HCT116 (cell line): ENCODE data around the gene CD300LD.

Experiments
- CEBPB ChIP-seq: IDR thresholded peaks from 2 replicates; pipeline ENCODE4 v1.6.1; 2012; ENCODE audit warnings: low read depth
- EGR1 ChIP-seq: IDR thresholded peaks from 2 replicates; pipeline ENCODE4 v1.6.1; 2012; ENCODE audit warnings: low read depth
- EZH2 ChIP-seq: fragments of 200-600 bp; sonication (generic); IDR thresholded peaks from 2 replicates; pipeline ENCODE4 v1.6.1; 2017; ENCODE audit warnings: antibody characterized with exemption, mixed run types
- POLR2A ChIP-seq: IDR thresholded peaks from 2 replicates; pipeline ENCODE4 v1.7.0; 2011; ENCODE audit warnings: borderline replicate concordance; ENCODE audit not compliant: insufficient read depth, insufficient read length; ENCODE audit errors: extremely low read depth
- POLR2AphosphoS5 ChIP-seq: IDR thresholded peaks from 2 replicates; pipeline ENCODE4 v1.6.1; 2011; ENCODE audit warnings: mild to moderate bottlenecking, low read depth, low read length, moderate library complexity
- SP1 ChIP-seq: IDR thresholded peaks from 2 replicates; pipeline ENCODE4 v1.6.1; 2012; ENCODE audit warnings: low read depth
- TCF7L2 ChIP-seq: IDR thresholded peaks from 2 replicates; pipeline ENCODE4 v1.7.0; 2011; ENCODE audit warnings: borderline replicate concordance, inconsistent platforms; ENCODE audit not compliant: insufficient read depth, insufficient read length; ENCODE audit errors: extremely low read depth
- YY1 ChIP-seq: IDR thresholded peaks from 2 replicates; pipeline ENCODE4 v1.6.1; 2011; ENCODE audit warnings: low read length, low read depth, moderate library complexity, mild to moderate bottlenecking; ENCODE audit not compliant: insufficient replicate concordance; ENCODE audit errors: extremely low read depth
- ZFX ChIP-seq: fragments of 450-650 bp; IDR thresholded peaks from 2 replicates; pipeline ENCODE4 v1.6.1; 2017
- ZNF274 ChIP-seq: fragments of 200-500 bp; sonication (Bioruptor generic); IDR thresholded peaks from 2 replicates; pipeline ENCODE4 v1.6.1; 2014; ENCODE audit warnings: mild to moderate bottlenecking, low read depth, low read length, inconsistent platforms
- TF ChIP-seq, protein P1 (sequence below), 3 experiments: fragments of 200-600 bp in 1 of 3; sonication (generic) in 1 of 3; IDR thresholded peaks in 2 of 3; conservative IDR thresholded peaks in 1 of 3; 2 replicates each; pipeline ENCODE4 v1.5.1; 2012 to 2017; ENCODE audit warnings: low read depth in 2 of 3, low read length in 2 of 3, antibody characterized with exemption in 1 of 3, borderline replicate concordance in 1 of 3, control low read depth in 1 of 3, mild to moderate bottlenecking in 1 of 3, mixed read lengths in 1 of 3, mixed run types in 1 of 3, moderate library complexity in 1 of 3; ENCODE audit not compliant: insufficient read depth in 1 of 3
- TF ChIP-seq, protein P2 (sequence below): IDR thresholded peaks from 2 replicates; pipeline ENCODE4 v1.6.1; 2012
- TF ChIP-seq, protein P3 (sequence below): IDR thresholded peaks from 2 replicates; pipeline ENCODE4 v1.6.1; 2012; ENCODE audit warnings: low read depth
- TF ChIP-seq, protein P4 (sequence below): IDR thresholded peaks from 2 replicates; pipeline ENCODE4 v1.6.1; 2012

DNA sequence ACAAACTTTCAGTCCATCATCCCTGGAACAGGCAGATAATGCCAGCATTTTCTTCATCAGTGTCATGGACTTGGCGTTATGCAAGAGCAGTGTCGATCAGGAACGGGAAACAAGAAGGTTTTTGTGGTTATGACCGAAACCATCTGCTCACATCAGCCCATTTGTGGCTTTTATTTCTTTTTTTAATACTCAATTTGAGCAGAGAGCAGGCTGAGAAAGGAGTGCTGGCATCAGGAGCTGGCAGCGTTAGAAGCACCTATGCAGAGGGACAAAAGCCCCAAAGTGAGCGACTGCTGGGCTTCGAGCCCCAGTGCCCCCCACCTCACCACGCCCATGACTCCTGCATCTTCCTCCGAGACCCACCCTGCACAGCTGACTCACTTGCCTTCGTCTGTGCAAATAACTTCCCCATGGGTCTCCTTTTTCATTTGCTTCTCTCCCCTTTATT, 47.6 kb upstream of the CD300LD start:
- TF ChIP-seq POLR2AphosphoS5 (no peak), EZH2 (no peak), CEBPB (no peak), YY1 (no peak), POLR2A (no peak), EGR1 (no peak), ZFX (no peak), ZNF274 (no peak), SP1 (no peak), TCF7L2 (no peak)
- TF ChIP-seq, protein P1, sequence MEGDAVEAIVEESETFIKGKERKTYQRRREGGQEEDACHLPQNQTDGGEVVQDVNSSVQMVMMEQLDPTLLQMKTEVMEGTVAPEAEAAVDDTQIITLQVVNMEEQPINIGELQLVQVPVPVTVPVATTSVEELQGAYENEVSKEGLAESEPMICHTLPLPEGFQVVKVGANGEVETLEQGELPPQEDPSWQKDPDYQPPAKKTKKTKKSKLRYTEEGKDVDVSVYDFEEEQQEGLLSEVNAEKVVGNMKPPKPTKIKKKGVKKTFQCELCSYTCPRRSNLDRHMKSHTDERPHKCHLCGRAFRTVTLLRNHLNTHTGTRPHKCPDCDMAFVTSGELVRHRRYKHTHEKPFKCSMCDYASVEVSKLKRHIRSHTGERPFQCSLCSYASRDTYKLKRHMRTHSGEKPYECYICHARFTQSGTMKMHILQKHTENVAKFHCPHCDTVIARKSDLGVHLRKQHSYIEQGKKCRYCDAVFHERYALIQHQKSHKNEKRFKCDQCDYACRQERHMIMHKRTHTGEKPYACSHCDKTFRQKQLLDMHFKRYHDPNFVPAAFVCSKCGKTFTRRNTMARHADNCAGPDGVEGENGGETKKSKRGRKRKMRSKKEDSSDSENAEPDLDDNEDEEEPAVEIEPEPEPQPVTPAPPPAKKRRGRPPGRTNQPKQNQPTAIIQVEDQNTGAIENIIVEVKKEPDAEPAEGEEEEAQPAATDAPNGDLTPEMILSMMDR (IDR thresholded peaks at IDR 0.05 in 2 of 3, conservative IDR thresholded peaks at IDR 0.05 in 1 of 3; ENCODE audit: borderline replicate concordance in 1 of 3, insufficient read depth in 1 of 3, low read depth in 2 of 3, low read length in 2 of 3), result no peak
- TF ChIP-seq, protein P2, sequence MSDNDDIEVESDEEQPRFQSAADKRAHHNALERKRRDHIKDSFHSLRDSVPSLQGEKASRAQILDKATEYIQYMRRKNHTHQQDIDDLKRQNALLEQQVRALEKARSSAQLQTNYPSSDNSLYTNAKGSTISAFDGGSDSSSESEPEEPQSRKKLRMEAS, result no peak
- TF ChIP-seq, protein P3, sequence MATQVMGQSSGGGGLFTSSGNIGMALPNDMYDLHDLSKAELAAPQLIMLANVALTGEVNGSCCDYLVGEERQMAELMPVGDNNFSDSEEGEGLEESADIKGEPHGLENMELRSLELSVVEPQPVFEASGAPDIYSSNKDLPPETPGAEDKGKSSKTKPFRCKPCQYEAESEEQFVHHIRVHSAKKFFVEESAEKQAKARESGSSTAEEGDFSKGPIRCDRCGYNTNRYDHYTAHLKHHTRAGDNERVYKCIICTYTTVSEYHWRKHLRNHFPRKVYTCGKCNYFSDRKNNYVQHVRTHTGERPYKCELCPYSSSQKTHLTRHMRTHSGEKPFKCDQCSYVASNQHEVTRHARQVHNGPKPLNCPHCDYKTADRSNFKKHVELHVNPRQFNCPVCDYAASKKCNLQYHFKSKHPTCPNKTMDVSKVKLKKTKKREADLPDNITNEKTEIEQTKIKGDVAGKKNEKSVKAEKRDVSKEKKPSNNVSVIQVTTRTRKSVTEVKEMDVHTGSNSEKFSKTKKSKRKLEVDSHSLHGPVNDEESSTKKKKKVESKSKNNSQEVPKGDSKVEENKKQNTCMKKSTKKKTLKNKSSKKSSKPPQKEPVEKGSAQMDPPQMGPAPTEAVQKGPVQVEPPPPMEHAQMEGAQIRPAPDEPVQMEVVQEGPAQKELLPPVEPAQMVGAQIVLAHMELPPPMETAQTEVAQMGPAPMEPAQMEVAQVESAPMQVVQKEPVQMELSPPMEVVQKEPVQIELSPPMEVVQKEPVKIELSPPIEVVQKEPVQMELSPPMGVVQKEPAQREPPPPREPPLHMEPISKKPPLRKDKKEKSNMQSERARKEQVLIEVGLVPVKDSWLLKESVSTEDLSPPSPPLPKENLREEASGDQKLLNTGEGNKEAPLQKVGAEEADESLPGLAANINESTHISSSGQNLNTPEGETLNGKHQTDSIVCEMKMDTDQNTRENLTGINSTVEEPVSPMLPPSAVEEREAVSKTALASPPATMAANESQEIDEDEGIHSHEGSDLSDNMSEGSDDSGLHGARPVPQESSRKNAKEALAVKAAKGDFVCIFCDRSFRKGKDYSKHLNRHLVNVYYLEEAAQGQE, result no peak
- TF ChIP-seq, protein P4, sequence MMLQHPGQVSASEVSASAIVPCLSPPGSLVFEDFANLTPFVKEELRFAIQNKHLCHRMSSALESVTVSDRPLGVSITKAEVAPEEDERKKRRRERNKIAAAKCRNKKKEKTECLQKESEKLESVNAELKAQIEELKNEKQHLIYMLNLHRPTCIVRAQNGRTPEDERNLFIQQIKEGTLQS, result no peak
